GM20000 (cell line): ENCODE data around the gene HGD.
"Not testable (repeated sequence)": the region's sequence is repeated elsewhere in the genome, so short reads cannot be mapped to it uniquely, and the experiment has no call there.

Source experiments
- DNase-seq: peaks from one replicate; pipeline ENCODE4 v3.0.0; 2012; ENCODE audit warnings: low spot score
- CTCF ChIP-seq: IDR thresholded peaks from 2 replicates; pipeline ENCODE4 v1.5.1; 2012; ENCODE audit warnings: mild to moderate bottlenecking, control low read depth; ENCODE audit errors: extremely low read depth, missing control alignments

Gene HGD

GRCh38 chr3:120645083-120645845, 36.8 kb downstream of the HGD start:
- DNase-seq: no peak
- TF ChIP-seq CTCF: no peak

- no peak for TF ChIP-seq CTCF
- no peak for DNase-seq
Observed at GRCh38 chr3:120642368-120642948, 39.6 kb downstream of the HGD start.

GRCh38 chr3:120641696-120642246, 40.3 kb downstream of the HGD start:
- no peak for TF ChIP-seq CTCF
- no peak for DNase-seq

- DNase-seq: no peak
- no peak for TF ChIP-seq CTCF
Observed at GRCh38 chr3:120640231-120640630, 41.8 kb downstream of the HGD start.

- not testable (repeated sequence) for DNase-seq
Observed at GRCh38 chr3:120638820-120639219, 43.2 kb downstream of the HGD start.

GRCh38 chr3:120637851-120638559, 44.0 kb downstream of the HGD start:
- TF ChIP-seq CTCF: no peak
- DNase-seq: no peak

GRCh38 chr3:120636795-120637401, 45.1 kb downstream of the HGD start:
- DNase-seq: no peak
- TF ChIP-seq CTCF: no peak
